Mesenchymal stem cell (in vitro differentiated cells and primary cell): ENCODE data around the gene CNDP2.
"Not testable (repeated sequence)": the region's sequence is repeated elsewhere in the genome, so short reads cannot be mapped to it uniquely, and the experiment has no call there.

ENCODE experiments used
- DNase-seq: peaks from one replicate; pipeline ENCODE4 v3.0.0-alpha.2; 2013
- H2AFZ ChIP-seq: one replicate; pipeline ENCODE4 v1.6.1; 2013; ENCODE audit warnings: low read depth, mild to moderate bottlenecking, control low read depth, inconsistent platforms, low read length, moderate library complexity
- H2AK5ac ChIP-seq: 2 replicates; pipeline ENCODE4 v1.6.1; 2013; ENCODE audit warnings: low read length, moderate library complexity, mild to moderate bottlenecking, inconsistent platforms; ENCODE audit not compliant: severe bottlenecking
- H2BK120ac ChIP-seq: one replicate; pipeline ENCODE4 v1.6.1; 2013; ENCODE audit warnings: low read depth, mild to moderate bottlenecking, inconsistent platforms, low read length, moderate library complexity
- H2BK12ac ChIP-seq, 2 experiments: one replicate each; pipeline ENCODE4 v1.6.1; 2013; ENCODE audit warnings: inconsistent platforms in 2 of 2, low read length in 2 of 2, mild to moderate bottlenecking in 2 of 2, moderate library complexity in 2 of 2, control low read depth in 1 of 2
- H2BK15ac ChIP-seq: one replicate; pipeline ENCODE4 v1.6.1; 2013; ENCODE audit warnings: mild to moderate bottlenecking, low read depth, inconsistent platforms; ENCODE audit not compliant: poor library complexity, severe bottlenecking
- H2BK5ac ChIP-seq: 2 replicates; pipeline ENCODE4 v1.6.1; 2013; ENCODE audit warnings: low read depth, mild to moderate bottlenecking, low read length, control low read depth, inconsistent platforms; ENCODE audit not compliant: poor library complexity, severe bottlenecking
- H3K14ac ChIP-seq, 2 experiments: one replicate each; pipeline ENCODE4 v1.6.1; 2013; ENCODE audit warnings: inconsistent platforms in 2 of 2, low read length in 2 of 2, control low read depth in 1 of 2, mild to moderate bottlenecking in 1 of 2, moderate library complexity in 1 of 2
- H3K18ac ChIP-seq, 2 experiments: one replicate each; pipeline ENCODE4 v1.6.1; 2013; ENCODE audit warnings: inconsistent platforms in 2 of 2, low read length in 2 of 2, control low read depth in 1 of 2, low read depth in 1 of 2, mild to moderate bottlenecking in 1 of 2
- H3K23ac ChIP-seq, 2 experiments: one replicate each; pipeline ENCODE4 v1.6.1; 2013; ENCODE audit warnings: inconsistent platforms in 2 of 2, low read length in 2 of 2, mild to moderate bottlenecking in 2 of 2, moderate library complexity in 2 of 2, control low read depth in 1 of 2
- H3K27ac ChIP-seq: 2 replicates; pipeline ENCODE4 v1.5.1; 2013; ENCODE audit warnings: mild to moderate bottlenecking, moderate library complexity, low read length, control low read depth, inconsistent platforms; ENCODE audit not compliant: poor library complexity, severe bottlenecking
- H3K27me3 ChIP-seq, 2 experiments: 2 replicates each; pipeline versions ENCODE4 v1.6.1 to v1.7.0; 2013; ENCODE audit warnings: low read length in 2 of 2, mild to moderate bottlenecking in 2 of 2, moderate library complexity in 2 of 2, control low read depth in 1 of 2, inconsistent platforms in 1 of 2; ENCODE audit not compliant: control insufficient read depth in 1 of 2, insufficient read depth in 1 of 2
- H3K36me3 ChIP-seq, 2 experiments: 2 replicates each; pipeline versions ENCODE4 v1.6.1 to v1.7.0; 2013; ENCODE audit warnings: low read length in 2 of 2, control low read depth in 1 of 2, inconsistent platforms in 1 of 2, low read depth in 1 of 2, mild to moderate bottlenecking in 1 of 2; ENCODE audit not compliant: insufficient read depth in 2 of 2, control insufficient read depth in 1 of 2
- H3K4ac ChIP-seq, 2 experiments: one replicate each; pipeline ENCODE4 v1.6.1; 2013; ENCODE audit warnings: inconsistent platforms in 2 of 2, low read length in 2 of 2, mild to moderate bottlenecking in 2 of 2, moderate library complexity in 2 of 2, control low read depth in 1 of 2, low read depth in 1 of 2
- H3K4me1 ChIP-seq: 2 replicates; pipeline ENCODE4 v1.6.1; 2013; ENCODE audit warnings: low read depth, low read length, control low read depth; ENCODE audit not compliant: control insufficient read depth, insufficient read depth
- H3K4me2 ChIP-seq: 2 replicates; pipeline ENCODE4 v1.6.1; 2013; ENCODE audit warnings: low read length, mild to moderate bottlenecking, inconsistent platforms; ENCODE audit not compliant: poor library complexity, severe bottlenecking
- H3K4me3 ChIP-seq, 2 experiments: 2 replicates each; pipeline versions ENCODE4 v1.5.1 to v1.7.0; 2013; ENCODE audit warnings: low read length in 2 of 2, mild to moderate bottlenecking in 2 of 2, control low read depth in 1 of 2, low read depth in 1 of 2; ENCODE audit not compliant: insufficient read depth in 1 of 2
- H3K79me1 ChIP-seq: replicated peaks from 2 replicates; pipeline ENCODE4 v1.6.1; 2013; ENCODE audit warnings: mild to moderate bottlenecking, control low read depth, low read length, inconsistent platforms; ENCODE audit not compliant: poor library complexity, severe bottlenecking
- H3K9ac ChIP-seq: 2 replicates; pipeline ENCODE4 v1.7.0; 2013; ENCODE audit warnings: mild to moderate bottlenecking, low read length, moderate library complexity
- H3K9me3 ChIP-seq: 2 replicates; pipeline ENCODE4 v1.7.0; 2013; ENCODE audit warnings: mild to moderate bottlenecking, low read length; ENCODE audit not compliant: control insufficient read depth
- H4K8ac ChIP-seq: one replicate; pipeline ENCODE4 v1.6.1; 2013; ENCODE audit warnings: inconsistent platforms, mild to moderate bottlenecking, low read length, moderate library complexity
- H4K91ac ChIP-seq: one replicate; pipeline ENCODE4 v1.6.1; 2013; ENCODE audit warnings: mild to moderate bottlenecking, low read length, inconsistent platforms
- WGBS: methylation state at CpG from one replicate; pipeline ENCODE4 v1.1.7; 2013; ENCODE audit warnings: mixed read lengths; 5-methylcytosine and 5-hydroxymethylcytosine counted together

The CNDP2 gene

GRCh38 chr18:74562131-74562730 lies 66.1 kb downstream of the CNDP2 start:
- 80% methylated on average over 4 of the region's 4 CpGs for WGBS
- Histone ChIP-seq H3K4me2 (no peak overlapping the region), H2AFZ (no peak overlapping the region), H4K91ac (no peak overlapping the region), H2BK12ac (no peak overlapping the region), H2BK5ac (no peak overlapping the region), H2BK120ac (no peak overlapping the region), H3K27ac (no peak overlapping the region), H3K27me3 (peaks cover 9 to 36% of the 10 kb centered on the region in 2 experiments), H3K79me1 (no peaks in the 10 kb centered on the region), H2AK5ac (no peak overlapping the region), H3K23ac (no peak overlapping the region), H3K14ac (no peak overlapping the region), H3K18ac (no peak overlapping the region), H3K4me3 (no peak overlapping the region), H4K8ac (no peak overlapping the region), H3K4me1 (no peaks in the 10 kb centered on the region), H3K9me3 (peaks cover 4% of the 10 kb centered on the region), H3K36me3 (no peaks in the 10 kb centered on the region), H2BK15ac (no peak overlapping the region), H3K9ac (no peak overlapping the region), H3K4ac (no peak overlapping the region)
- DNase-seq, result no peak

- DNase-seq, result no peak
- peaks cover 4% of the 10 kb centered on the region for H3K9me3 ChIP-seq
- H3K18ac ChIP-seq, result no peak overlapping the region
- no peak overlapping the region for H3K14ac ChIP-seq
- H2AK5ac ChIP-seq, result no peak overlapping the region
- H2BK5ac ChIP-seq, result no peak overlapping the region
- H3K4ac ChIP-seq, result no peak overlapping the region
- H3K23ac ChIP-seq, result no peak overlapping the region
- no peak overlapping the region for H2BK120ac ChIP-seq
- no peak overlapping the region for H3K9ac ChIP-seq
- H3K27me3 ChIP-seq, result peaks cover 9 to 30% of the 10 kb centered on the region in 2 experiments
- no peak overlapping the region for H3K27ac ChIP-seq
- H4K91ac ChIP-seq, result no peak overlapping the region
- no peak overlapping the region for H3K4me3 ChIP-seq
- H3K4me2 ChIP-seq, result no peak overlapping the region
- H3K79me1 ChIP-seq, result no peaks in the 10 kb centered on the region
- H3K36me3 ChIP-seq, result no peaks in the 10 kb centered on the region
- no peak overlapping the region for H2AFZ ChIP-seq
- H2BK15ac ChIP-seq, result no peak overlapping the region
- WGBS, result 71% methylated on average over 4 of the region's 4 CpGs
- no peak overlapping the region for H4K8ac ChIP-seq
- H3K4me1 ChIP-seq, result no peaks in the 10 kb centered on the region
- H2BK12ac ChIP-seq, result no peak overlapping the region
These were observed 66.6 kb downstream of the CNDP2 start for GRCh38 chr18:74562775-74563174.

- Histone ChIP-seq H3K4me3 (no peak overlapping the region), H3K4ac (no peak overlapping the region), H4K91ac (no peak overlapping the region), H2BK15ac (no peak overlapping the region), H3K14ac (no peak overlapping the region), H2BK12ac (no peak overlapping the region), H3K4me2 (no peak overlapping the region), H3K9ac (no peak overlapping the region), H2BK5ac (no peak overlapping the region), H2AFZ (no peak overlapping the region), H3K23ac (no peak overlapping the region), H2BK120ac (no peak overlapping the region), H3K9me3 (peaks cover 8% of the 10 kb centered on the region), H3K79me1 (no peaks in the 10 kb centered on the region), H3K36me3 (no peaks in the 10 kb centered on the region), H4K8ac (no peak overlapping the region), H3K27ac (no peak overlapping the region), H3K27me3 (peaks cover 9 to 33% of the 10 kb centered on the region in 2 experiments), H2AK5ac (no peak overlapping the region), H3K4me1 (no peaks in the 10 kb centered on the region), H3K18ac (no peak overlapping the region)
- 82% methylated on average over 3 of the region's 3 CpGs for WGBS
- DNase-seq, result no peak
These were observed 67.8 kb downstream of the CNDP2 start for GRCh38 chr18:74563999-74564398.

- not testable (repeated sequence) for H2AK5ac ChIP-seq, H3K9me3 ChIP-seq, H3K14ac ChIP-seq, H3K36me3 ChIP-seq, H3K23ac ChIP-seq, H2BK5ac ChIP-seq, H2BK15ac ChIP-seq, DNase-seq, H2AFZ ChIP-seq, H4K8ac ChIP-seq, H2BK120ac ChIP-seq, H4K91ac ChIP-seq, H3K27ac ChIP-seq, H3K4me2 ChIP-seq, H3K4ac ChIP-seq, H3K79me1 ChIP-seq, H3K4me3 ChIP-seq, H3K4me1 ChIP-seq, H2BK12ac ChIP-seq, H3K18ac ChIP-seq, H3K9ac ChIP-seq
- peaks cover 9 to 33% of the 10 kb centered on the region in 2 experiments for H3K27me3 ChIP-seq
- 85% methylated on average over 1 of the region's 1 CpG for WGBS
These were observed 69.0 kb downstream of the CNDP2 start for GRCh38 chr18:74565164-74565563.
